Tibial nerve (tissue), 4 donors: ENCODE data around the gene GNB3. TPM values are rescaled to one million over a fixed set of nuclear protein-coding genes. Genes with fewer than 3 reads are reported as not detected.

ENCODE experiments used
- DNase-seq, 2 donors: peaks; one replicate each; pipeline ENCODE4 v3.0.0-alpha.2; 2019; ENCODE audit warnings: low spot score in 2 of 2
- H3K27ac ChIP-seq, 4 donors: fragments of 200-600 bp; sonication (generic) in 3 of 4; one replicate each; pipeline ENCODE4 v1.5.1; 2017 to 2019; ENCODE audit warnings: mild to moderate bottlenecking in 1 of 4
- H3K27me3 ChIP-seq, 2 donors: fragments of 200-600 bp; sonication (generic) in 1 of 2; one replicate each; pipeline versions ENCODE4 v1.5.1 to v1.6.0; 2017 to 2019
- H3K36me3 ChIP-seq, 3 donors: fragments of 200-600 bp; sonication (generic); one replicate each; pipeline ENCODE4 v1.5.1; 2018 to 2019
- H3K4me1 ChIP-seq, 4 donors: fragments of 200-600 bp; sonication (generic) in 3 of 4; one replicate each; pipeline ENCODE4 v1.5.1; 2017 to 2019
- H3K4me3 ChIP-seq, 4 donors: fragments of 200-600 bp; sonication (generic) in 3 of 4; one replicate each; pipeline ENCODE4 v1.5.1; 2017 to 2019; ENCODE audit warnings: mild to moderate bottlenecking in 1 of 4, moderate library complexity in 1 of 4
- H3K9me3 ChIP-seq, 4 donors: fragments of 200-600 bp; sonication (generic) in 3 of 4; one replicate each; pipeline ENCODE4 v1.5.1; 2017 to 2019
- CTCF ChIP-seq, 5 experiments: fragments of 200-600 bp in 3 of 5; fragments of 450-650 bp in 2 of 5; sonication (generic) in 3 of 5; IDR thresholded peaks; one replicate each; pipeline ENCODE4 v1.5.1; 2016 to 2019; ENCODE audit warnings: antibody characterized with exemption in 5 of 5, mild to moderate bottlenecking in 3 of 5, moderate library complexity in 2 of 5
- EP300 ChIP-seq, 2 donors: sonication (generic); formaldehyde crosslinking; IDR thresholded peaks; one replicate each; pipeline ENCODE4 v1.6.1; 2017; ENCODE audit warnings: antibody characterized with exemption in 2 of 2, mild to moderate bottlenecking in 1 of 2
- POLR2A ChIP-seq, 2 donors: fragments of 450-650 bp; IDR thresholded peaks; one replicate each; pipeline ENCODE4 v1.6.1; 2017; ENCODE audit warnings: antibody characterized with exemption in 2 of 2, mild to moderate bottlenecking in 2 of 2, moderate library complexity in 2 of 2
- WGBS, 2 donors: methylation state at CpG; one replicate each; pipeline ENCODE4 v1.1.5; 2018; 5-methylcytosine and 5-hydroxymethylcytosine counted together
- total RNA-seq, 4 donors: library from RNA; depleted of rRNA; stranded (reverse); fragments of >200 nt; gene quantifications; one replicate each; pipeline ENCODE4 v1.1.0, GENCODE V29; 2016

Gene GNB3
- total RNA-seq, 4 donors from 2014 or later, result 0.84 to 9.9 (median 5.6) TPM

GRCh38 chr12:6833189-6833890, 7.4 kb upstream of the GNB3 start:
- Histone ChIP-seq H3K27me3 (no peaks in the 10 kb centered on the region), H3K4me1 (peaks cover 0 to 13% (median 3%) of the 10 kb centered on the region in 4 donors), H3K27ac (no peak overlapping the region), H3K36me3 (peaks cover 0 to 72% (median 0%) of the 10 kb centered on the region in 3 donors), H3K9me3 (no peaks in the 10 kb centered on the region), H3K4me3 (no peak overlapping the region)
- no peak for DNase-seq
- 77% methylated on average over 6 of the region's 6 CpGs for WGBS, 2 donors
- TF ChIP-seq POLR2A (IDR thresholded peaks at IDR 0.05), result no peak
- TF ChIP-seq CTCF (IDR thresholded peaks at IDR 0.05), result no peak
- no peak for TF ChIP-seq EP300 (IDR thresholded peaks at IDR 0.05)

- DNase-seq, result no peak
- Histone ChIP-seq H3K9me3 (no peaks in the 10 kb centered on the region), H3K27me3 (no peaks in the 10 kb centered on the region), H3K27ac (no peak overlapping the region), H3K4me3 (no peak overlapping the region), H3K36me3 (peaks cover 0 to 81% (median 0%) of the 10 kb centered on the region in 3 donors), H3K4me1 (peaks cover 0 to 8% (median 3%) of the 10 kb centered on the region in 4 donors)
- 85 to 94% methylated on average over 1 of the region's 1 CpG for WGBS, 2 donors
- TF ChIP-seq EP300 (IDR thresholded peaks at IDR 0.05) (no peak), CTCF (IDR thresholded peaks at IDR 0.05) (no peak)
These were observed 6.5 kb upstream of the GNB3 start for GRCh38 chr12:6834254-6834653.

GRCh38 chr12:6834873-6835272, 5.9 kb upstream of the GNB3 start:
- Histone ChIP-seq H3K27ac (no peak overlapping the region), H3K36me3 (peaks cover 0 to 87% (median 0%) of the 10 kb centered on the region in 3 donors), H3K27me3 (no peaks in the 10 kb centered on the region), H3K4me3 (no peak overlapping the region), H3K9me3 (no peaks in the 10 kb centered on the region), H3K4me1 (peaks cover 0 to 1% (median under 1%) of the 10 kb centered on the region in 4 donors)
- TF ChIP-seq CTCF (IDR thresholded peaks at IDR 0.05), result no peak
- no peak for TF ChIP-seq POLR2A (IDR thresholded peaks at IDR 0.05)
- no peak for TF ChIP-seq EP300 (IDR thresholded peaks at IDR 0.05)
- no peak for DNase-seq
- WGBS, 2 donors, result 79 to 83% methylated on average over 5 of the region's 5 CpGs

GRCh38 chr12:6836851-6837250, 3.9 kb upstream of the GNB3 start:
- no peak for DNase-seq
- Histone ChIP-seq H3K4me3 (no peak overlapping the region), H3K9me3 (no peaks in the 10 kb centered on the region), H3K27me3 (no peaks in the 10 kb centered on the region), H3K4me1 (no peaks in the 10 kb centered on the region), H3K27ac (no peak overlapping the region), H3K36me3 (peaks cover 0 to 87% (median 0%) of the 10 kb centered on the region in 3 donors)
- WGBS, 2 donors, result 84 to 91% methylated on average over 7 to 9 of the region's 16 CpGs
- TF ChIP-seq CTCF (IDR thresholded peaks at IDR 0.05) (no peak), POLR2A (IDR thresholded peaks at IDR 0.05) (no peak), EP300 (IDR thresholded peaks at IDR 0.05) (no peak)

GRCh38 chr12:6837370-6838060, 3.2 kb upstream of the GNB3 start:
- DNase-seq, result no peak

More at GRCh38 chr12:6837370-6838060, 3.2 kb upstream of the GNB3 start:
- H3K9me3 ChIP-seq, result no peaks in the 10 kb centered on the region
- no peak overlapping the region for H3K4me3 ChIP-seq
- TF ChIP-seq CTCF (IDR thresholded peaks at IDR 0.05), result no peak
- no peaks in the 10 kb centered on the region for H3K4me1 ChIP-seq
- H3K27ac ChIP-seq, result no peak overlapping the region
- H3K36me3 ChIP-seq, result peaks cover 0 to 87% (median 0%) of the 10 kb centered on the region in 3 donors
- no peaks in the 10 kb centered on the region for H3K27me3 ChIP-seq
- 85 to 88% methylated on average over 20 to 26 of the region's 26 CpGs for WGBS, 2 donors
